H1 (cell line): Measurements from ENCODE around the gene NUP188. TPM values are rescaled to one million over a fixed set of nuclear protein-coding genes. Genes with fewer than 3 reads are reported as not detected.

Experiments used
- CTCF ChIA-PET: fragments of 300-600 bp; sonication (Branson Sonifier 250); formaldehyde crosslinking; loops from one replicate; lab custom pipeline; 2021; ENCODE audit not compliant: partially characterized antibody; lab: Charles Lee
- POLR2A ChIA-PET: fragments of 300-600 bp; sonication (Branson Sonifier 250); formaldehyde crosslinking; loops from one replicate; lab custom pipeline; 2021; ENCODE audit warnings: inconsistent platforms; ENCODE audit not compliant: partially characterized antibody; lab: Charles Lee
- DNase-seq, 2 experiments: peaks; one replicate each; pipeline versions ENCODE4 v3.0.0 to v3.0.0-alpha.2; 2010 to 2022; ENCODE audit warnings: low spot score in 2 of 2, low read depth in 1 of 2, mixed read lengths in 1 of 2
- FAIRE-seq: peaks from 2 replicates; lab custom pipeline; 2011; peaks lifted over from hg19 to GRCh38; lab: Jason Lieb, UNC
- H2AFZ ChIP-seq: 2 replicates; pipeline ENCODE4 v1.8.1; 2012; ENCODE audit warnings: low read length, inconsistent platforms
- H2AK5ac ChIP-seq: 2 replicates; pipeline ENCODE4 v1.6.1; 2013; ENCODE audit warnings: low read depth, low read length
- H2BK120ac ChIP-seq: replicated peaks from 2 replicates; pipeline ENCODE3; 2013; ENCODE audit warnings: low read depth, low read length, inconsistent platforms
- H2BK12ac ChIP-seq: 2 replicates; pipeline ENCODE4 v1.6.1; 2013; ENCODE audit warnings: low read depth, low read length
- H2BK15ac ChIP-seq: 2 replicates; pipeline ENCODE4 v1.6.1; 2013; ENCODE audit warnings: low read length
- H2BK20ac ChIP-seq: 2 replicates; pipeline ENCODE4 v1.6.1; 2013; ENCODE audit warnings: low read length
- H2BK5ac ChIP-seq: 2 replicates; pipeline ENCODE4 v1.6.1; 2013; ENCODE audit warnings: low read depth, low read length
- H3K14ac ChIP-seq: 2 replicates; pipeline ENCODE4 v1.6.1; 2013; ENCODE audit warnings: inconsistent platforms; ENCODE audit not compliant: insufficient read length
- H3K18ac ChIP-seq: 2 replicates; pipeline ENCODE4 v1.6.1; 2013; ENCODE audit warnings: low read length; ENCODE audit errors: extremely low read depth
- H3K23ac ChIP-seq: 2 replicates; pipeline ENCODE4 v1.6.1; 2013; ENCODE audit warnings: inconsistent platforms; ENCODE audit not compliant: insufficient read length
- H3K23me2 ChIP-seq: 2 replicates; pipeline ENCODE4 v1.6.1; 2013; ENCODE audit warnings: low read depth, low read length
- H3K27ac ChIP-seq: 2 replicates; pipeline ENCODE4 v1.6.1; 2011; ENCODE audit warnings: low read depth, low read length, inconsistent platforms
- H3K27me3 ChIP-seq, 4 experiments: replicated peaks in 1 of 4; 1 replicate in 1 of 4; 2 replicates in 3 of 4; pipeline versions ENCODE4 v1.6.1 to v1.8.1; 2011 to 2013; ENCODE audit warnings: low read length in 3 of 4, mild to moderate bottlenecking in 3 of 4, inconsistent platforms in 2 of 4, mixed read lengths in 2 of 4, moderate library complexity in 1 of 4; ENCODE audit not compliant: control insufficient read depth in 3 of 4, insufficient read depth in 3 of 4; ENCODE audit errors: extremely low read depth in 1 of 4
- H3K36me3 ChIP-seq, 4 experiments: 2 replicates each; pipeline versions ENCODE4 v1.6.1 to v1.8.1; 2011 to 2013; ENCODE audit warnings: mild to moderate bottlenecking in 4 of 4, low read length in 3 of 4, moderate library complexity in 2 of 4, control low read depth in 1 of 4, inconsistent platforms in 1 of 4; ENCODE audit not compliant: insufficient read depth in 4 of 4, control insufficient read depth in 2 of 4
- H3K4ac ChIP-seq: replicated peaks from 2 replicates; pipeline ENCODE3; 2013; ENCODE audit warnings: low read length, low read depth, mixed read lengths, inconsistent platforms; ENCODE audit not compliant: insufficient read length
- H3K4me1 ChIP-seq, 4 experiments: replicated peaks in 1 of 4; 1 replicate in 1 of 4; 2 replicates in 3 of 4; pipeline versions ENCODE4 v1.6.1 to v1.8.1; 2011 to 2013; ENCODE audit warnings: low read length in 3 of 4, inconsistent platforms in 2 of 4, mixed read lengths in 1 of 4; ENCODE audit not compliant: insufficient read depth in 4 of 4, control insufficient read depth in 3 of 4
- H3K4me2 ChIP-seq, 2 experiments: 2 replicates each; pipeline versions ENCODE4 v1.6.1 to v1.8.1; 2011 to 2013; ENCODE audit warnings: low read depth in 2 of 2, low read length in 2 of 2, control low read depth in 1 of 2, inconsistent platforms in 1 of 2, mild to moderate bottlenecking in 1 of 2; ENCODE audit not compliant: insufficient read depth in 1 of 2
- H3K4me3 ChIP-seq, 4 experiments: fragments of 200-600, 300-600 bp in 1 of 4; sonication (generic), shearing (Covaris generic), sonication (Bioruptor Twin) in 1 of 4; 2 replicates each; pipeline versions ENCODE4 v1.5.1 to v1.8.1; 2011 to 2016; ENCODE audit warnings: low read length in 4 of 4, low read depth in 3 of 4, control low read depth in 2 of 4, inconsistent platforms in 2 of 4, mild to moderate bottlenecking in 2 of 4, mixed read lengths in 1 of 4, moderate library complexity in 1 of 4; ENCODE audit not compliant: insufficient read depth in 2 of 4; ENCODE audit errors: extremely low read depth in 1 of 4
- H3K56ac ChIP-seq: replicated peaks from 2 replicates; pipeline ENCODE3; 2013; ENCODE audit warnings: low read depth, mild to moderate bottlenecking, mixed read lengths, low read length, inconsistent platforms; ENCODE audit not compliant: insufficient read length
- H3K79me1 ChIP-seq: 2 replicates; pipeline ENCODE4 v1.6.1; 2013; ENCODE audit warnings: low read depth, low read length, control low read depth
- H3K79me2 ChIP-seq, 2 experiments: 2 replicates each; pipeline versions ENCODE4 v1.6.1 to v1.8.1; 2012 to 2013; ENCODE audit warnings: low read length in 2 of 2, mild to moderate bottlenecking in 2 of 2, inconsistent platforms in 1 of 2; ENCODE audit not compliant: insufficient read depth in 2 of 2, control insufficient read depth in 1 of 2
- H3K9ac ChIP-seq, 4 experiments: replicated peaks in 1 of 4; 1 replicate in 1 of 4; 2 replicates in 3 of 4; pipeline versions ENCODE4 v1.6.1 to v1.8.1; 2011 to 2013; ENCODE audit warnings: low read depth in 3 of 4, low read length in 3 of 4, control low read depth in 2 of 4, mild to moderate bottlenecking in 2 of 4, moderate library complexity in 2 of 4, inconsistent platforms in 1 of 4; ENCODE audit errors: extremely low read depth in 1 of 4
- H3K9me3 ChIP-seq, 2 experiments: 2 replicates each; pipeline versions ENCODE4 v1.6.1 to v1.8.1; 2012 to 2013; ENCODE audit warnings: mild to moderate bottlenecking in 2 of 2, moderate library complexity in 2 of 2, control low read depth in 1 of 2, inconsistent platforms in 1 of 2, low read depth in 1 of 2, low read length in 1 of 2, mixed read lengths in 1 of 2; ENCODE audit not compliant: insufficient read depth in 2 of 2
- H4K20me1 ChIP-seq, 2 experiments: replicated peaks in 1 of 2; 2 replicates each; pipeline versions ENCODE3 to v1.8.1; 2011 to 2013; ENCODE audit warnings: inconsistent platforms in 2 of 2, low read length in 2 of 2, mild to moderate bottlenecking in 1 of 2; ENCODE audit not compliant: insufficient read depth in 2 of 2, control insufficient read depth in 1 of 2
- H4K5ac ChIP-seq: 2 replicates; pipeline ENCODE4 v1.6.1; 2013; ENCODE audit warnings: low read length, low read depth, mixed read lengths, inconsistent platforms; ENCODE audit not compliant: insufficient read length
- H4K8ac ChIP-seq: 2 replicates; pipeline ENCODE4 v1.8.0; 2013; ENCODE audit warnings: mild to moderate bottlenecking, moderate library complexity, low read length, inconsistent platforms; ENCODE audit not compliant: insufficient read depth; ENCODE audit errors: extremely low read depth
- H4K91ac ChIP-seq: replicated peaks from 2 replicates; pipeline ENCODE3; 2013; ENCODE audit warnings: low read length, mixed read lengths, inconsistent platforms; ENCODE audit not compliant: insufficient read length
- CREB1 ChIP-seq: IDR thresholded peaks from 2 replicates; pipeline ENCODE4 v1.6.1; 2012; ENCODE audit warnings: inconsistent platforms
- EZH2 ChIP-seq: fragments of 200-600 bp; sonication (generic); IDR thresholded peaks from 2 replicates; pipeline ENCODE4 v1.7.1; 2012; ENCODE audit warnings: low read depth, mild to moderate bottlenecking, moderate library complexity, low read length, inconsistent platforms; ENCODE audit not compliant: severe bottlenecking
- HDAC6 ChIP-seq: IDR thresholded peaks from one replicate; pipeline ENCODE4 v1.7.1; 2012; ENCODE audit warnings: low read depth, mild to moderate bottlenecking, inconsistent platforms, low read length, moderate library complexity
- JUND ChIP-seq: IDR thresholded peaks from 2 replicates; pipeline ENCODE4 v1.6.1; 2011; ENCODE audit warnings: mild to moderate bottlenecking, improper control_type of control experiment, low read length
- RAD21 ChIP-seq, 2 experiments: IDR thresholded peaks in 1 of 2; conservative IDR thresholded peaks in 1 of 2; 2 replicates each; pipeline ENCODE4 v1.6.1; 2011; ENCODE audit warnings: low read depth in 2 of 2, low read length in 2 of 2, improper control_type of control experiment in 1 of 2, inconsistent platforms in 1 of 2, mild to moderate bottlenecking in 1 of 2, moderate library complexity in 1 of 2
- RNF2 ChIP-seq: fragments of 200-900, 300-1000 bp; sonication (generic); IDR thresholded peaks from 2 replicates; pipeline ENCODE4 v1.7.1; 2016; ENCODE audit warnings: borderline replicate concordance, low read depth, mild to moderate bottlenecking, antibody characterized with exemption, low read length; ENCODE audit not compliant: poor library complexity, severe bottlenecking; ENCODE audit errors: missing control alignments
- TAF1 ChIP-seq: IDR thresholded peaks from 2 replicates; pipeline ENCODE4 v1.6.1; 2011; ENCODE audit warnings: mild to moderate bottlenecking, low read depth, low read length
- TEAD4 ChIP-seq: IDR thresholded peaks from 2 replicates; pipeline ENCODE4 v1.6.1; 2012; ENCODE audit warnings: low read depth, low read length, inconsistent platforms, mixed read lengths
- YY1 ChIP-seq: IDR thresholded peaks from 2 replicates; pipeline ENCODE4 v1.6.1; 2011; ENCODE audit warnings: low read depth, mild to moderate bottlenecking, low read length
- WGBS, 2 experiments: shearing (Covaris generic) in 1 of 2; methylation state at CpG; one replicate each; pipeline versions ENCODE4 v1.1.6 to v1.1.7; 2013 to 2015; ENCODE audit warnings: low lambda C conversion rate in 2 of 2, mixed read lengths in 2 of 2, inconsistent platforms in 1 of 2, low coverage in 1 of 2, missing lambda C conversion rate in 1 of 2; ENCODE audit not compliant: insufficient replicate concordance in 2 of 2, insufficient coverage in 1 of 2, insufficient read length in 1 of 2; ENCODE audit errors: extremely low coverage in 1 of 2, missing lambda C conversion rate in 1 of 2; 5-methylcytosine and 5-hydroxymethylcytosine counted together
- polyA plus RNA-seq, 7 experiments: library from polyadenylated mRNA; depleted of rRNA in 3 of 7; stranded (reverse) in 5 of 7; unstranded in 2 of 7; fragments of >200 nt in 5 of 7; fragments of 200-250 nt in 2 of 7; gene quantifications; 1 replicate in 5 of 7; 2 replicates in 1 of 7; 4 replicates in 1 of 7; pipeline versions ENCODE4 v1.2.1 to v1.2.3, GENCODE V29; 2011 to 2013; ENCODE audit warnings: missing spikeins in 2 of 7, mixed read lengths in 2 of 7
- total RNA-seq: library from RNA; stranded (reverse); fragmentation: NEBNext Ultra II Directional; extraction: Animal tissue kit (Norgen Biotek cat#: 25700); gene quantifications from 2 replicates; pipeline ENCODE4 v1.2.1, GENCODE V29; 2021

The NUP188 gene
- total and polyA plus RNA-seq, 2 of the 8 experiments (the other 6 are each of a cell fraction or from before 2014, with no cell fraction given), result 90.1 to 111 TPM

- Histone ChIP-seq H4K8ac (peak overlapping the region; percentile 37; the same call in 1 of the 2 replicates), H3K4ac (no peak overlapping the region), H3K27ac (peak overlapping the region; percentile 73), H3K56ac (no peak overlapping the region), H3K4me1 (peaks cover 0 to 24% (median 18%) of the 10 kb centered on the region in 4 experiments; a peak in 6 of 7 replicates), H3K27me3 (no peaks in the 10 kb centered on the region), H2BK15ac (0 out of 2 replicates have a peak overlapping the region, but pooled peaks have one; percentile 19), H2BK12ac (peak overlapping the region; percentile 99), H3K79me2 (peaks cover 0 to 69% of the 10 kb centered on the region in 2 experiments; a peak in 2 of 4 replicates), H4K91ac (peak overlapping the region; percentile 87), H3K23me2 (no peaks in the 10 kb centered on the region), H4K20me1 (peaks cover 33 to 34% of the 10 kb centered on the region in 2 experiments), H3K4me2 (peak overlapping the region; percentile 46; a peak in 3 of 4 replicates), H3K9ac (no peak overlapping the region), H2AK5ac (peak overlapping the region; percentile 90; the same call in 1 of the 2 replicates), H3K9me3 (no peaks in the 10 kb centered on the region), H2BK120ac (no peak overlapping the region), H3K18ac (peak overlapping the region; percentile 95), H2BK20ac (peak overlapping the region; percentile 90; the same call in 1 of the 2 replicates), H3K79me1 (peaks cover 15% of the 10 kb centered on the region), H3K14ac (no peak overlapping the region), H3K36me3 (peaks cover 16 to 53% (median 44%) of the 10 kb centered on the region in 4 experiments), H3K4me3 (peak overlapping the region in 1 of 4 experiments; percentile 1; a peak in 1 of 8 replicates), H4K5ac (peak overlapping the region; percentile 18), H3K23ac (no peak overlapping the region), H2BK5ac (peak overlapping the region; percentile 93), H2AFZ (no peak overlapping the region)
- peak in 1 of 2 experiments; percentile 38 for DNase-seq
- FAIRE-seq, result no peak
- WGBS, 2 experiments, result 85% methylated on average over 15 of the region's 15 CpGs; no CpG with 5 or more reads in 1 of the 2 experiments
- ChIA-PET CTCF (interaction anchor here (0.6 to 3.2 kb wide), 5 partner anchors 11 to 21 kb away, joined by 3 to 24 read pairs (median 5); no protein-coding TSS in a partner anchor), POLR2A (interaction anchor here (1.2 to 1.9 kb wide), 2 partner anchors 9 to 10 kb away, joined by 4 to 14 read pairs; partner anchors contain the start of gene PHYHD1)
- TF ChIP-seq TEAD4, result peak; percentile 70; the same call in 1 of the 2 replicates
- TF ChIP-seq RAD21 (IDR thresholded peaks at IDR 0.05 in 1 of 2, conservative IDR thresholded peaks at IDR 0.05 in 1 of 2; ENCODE audit: low read depth in 2 of 2, low read length in 2 of 2), result no peak
- no peak for TF ChIP-seq YY1
- peak; percentile 48; the same call in 1 of the 2 replicates for TF ChIP-seq JUND
- no peak for TF ChIP-seq HDAC6
- TF ChIP-seq TAF1, result 0 out of 2 replicates have a peak, but pooled peaks have one; percentile 29
- TF ChIP-seq RNF2, result no peak
- TF ChIP-seq EZH2, result no peak
- no peak for TF ChIP-seq CREB1
Observed at GRCh38 chr9:128912270-128912853, 35.1 kb upstream of the NUP188 start.
